ENCODE results near the gene CILP. TPM values are rescaled to one million over a fixed set of nuclear protein-coding genes. Genes with fewer than 3 reads are reported as not detected.
"Not testable (repeated sequence)": the region's sequence is repeated elsewhere in the genome, so short reads cannot be mapped to it uniquely, and the experiment has no call there.

CILP gene
- total and polyA plus RNA-seq, 4 donors = 0.30 to 0.97 (median 0.66) TPM

GRCh38 chr15:65231306-65231705 is 20.0 kb upstream of the CILP start:
- Histone ChIP-seq H3K9me3 (ENCODE audit: control insufficient read depth in 4 of 4, insufficient read depth in 3 of 4, low read length in 3 of 4) (no peaks in the 10 kb centered on the region), H3K27me3 (ENCODE audit: control insufficient read depth in 3 of 3, insufficient read depth in 3 of 3, low read length in 2 of 3) (no peaks in the 10 kb centered on the region), H3K36me3 (ENCODE audit: control insufficient read depth in 4 of 4, insufficient read depth in 4 of 4, low read length in 4 of 4) (no peaks in the 10 kb centered on the region), H3K4me1 (ENCODE audit: control insufficient read depth in 5 of 5, insufficient read depth in 5 of 5, low read length in 5 of 5) (peaks cover 0 to 12% (median 2%) of the 10 kb centered on the region in 5 donors), H3K4me3 (no peak overlapping the region), H3K27ac (ENCODE audit: low read depth in 1 of 2, low read length in 1 of 2) (no peak overlapping the region), H3K9ac (ENCODE audit: insufficient read depth in 1 of 2, low read length in 2 of 2) (no peak overlapping the region)
- ATAC-seq (ENCODE audit: insufficient read depth, low FRiP score) (no peak), DNase-seq (no peak)
- 89 to 92% methylated on average over 10 of the region's 10 CpGs for WGBS, 2 donors
- no peak for TF ChIP-seq CTCF (IDR thresholded peaks at IDR 0.05; ENCODE audit: control extremely low read depth, extremely low read depth)

- WGBS, 2 donors = 72 to 75% methylated on average over 4 of the region's 10 CpGs
- DNase-seq; H3K4me3 ChIP-seq; H3K4me1 ChIP-seq (ENCODE audit: control insufficient read depth in 5 of 5, insufficient read depth in 5 of 5, low read length in 5 of 5); H3K9me3 ChIP-seq (ENCODE audit: control insufficient read depth in 4 of 4, insufficient read depth in 3 of 4, low read length in 3 of 4); H3K9ac ChIP-seq (ENCODE audit: insufficient read depth in 1 of 2, low read length in 2 of 2); ATAC-seq (ENCODE audit: insufficient read depth, low FRiP score); H3K36me3 ChIP-seq (ENCODE audit: control insufficient read depth in 4 of 4, insufficient read depth in 4 of 4, low read length in 4 of 4); H3K27ac ChIP-seq (ENCODE audit: low read depth in 1 of 2, low read length in 1 of 2); H3K27me3 ChIP-seq (ENCODE audit: control insufficient read depth in 3 of 3, insufficient read depth in 3 of 3, low read length in 2 of 3): not testable (repeated sequence)
These were observed 15.6 kb upstream of the CILP start for GRCh38 chr15:65226901-65227300.

GRCh38 chr15:65226221-65226620 is 14.9 kb upstream of the CILP start:
- DNase-seq = no peak
- ATAC-seq (ENCODE audit: insufficient read depth, low FRiP score) = no peak
- H3K36me3 ChIP-seq (ENCODE audit: control insufficient read depth in 4 of 4, insufficient read depth in 4 of 4, low read length in 4 of 4) = no peaks in the 10 kb centered on the region
- whole genome bisulfite sequencing, 2 donors = 91 to 100% methylated on average over 3 of the region's 3 CpGs
- peaks cover 0 to 2% (median 0%) of the 10 kb centered on the region in 5 donors for H3K4me1 ChIP-seq (ENCODE audit: control insufficient read depth in 5 of 5, insufficient read depth in 5 of 5, low read length in 5 of 5)
- H3K9ac ChIP-seq (ENCODE audit: insufficient read depth in 1 of 2, low read length in 2 of 2) = no peak overlapping the region
- H3K9me3 ChIP-seq (ENCODE audit: control insufficient read depth in 4 of 4, insufficient read depth in 3 of 4, low read length in 3 of 4) = peaks cover 0 to 1% (median 0%) of the 10 kb centered on the region in 4 donors
- no peak overlapping the region for H3K27ac ChIP-seq (ENCODE audit: low read depth in 1 of 2, low read length in 1 of 2)
- no peak for TF ChIP-seq CTCF (IDR thresholded peaks at IDR 0.05; ENCODE audit: control extremely low read depth, extremely low read depth)
- no peak overlapping the region for H3K4me3 ChIP-seq
- no peaks in the 10 kb centered on the region for H3K27me3 ChIP-seq (ENCODE audit: control insufficient read depth in 3 of 3, insufficient read depth in 3 of 3, low read length in 2 of 3)

GRCh38 chr15:65223996-65224395 is 12.7 kb upstream of the CILP start:
- H3K4me3 ChIP-seq = no peak overlapping the region
- TF ChIP-seq CTCF (IDR thresholded peaks at IDR 0.05; ENCODE audit: control extremely low read depth, extremely low read depth) = no peak
- peaks cover 0 to 1% (median 0%) of the 10 kb centered on the region in 4 donors for H3K9me3 ChIP-seq (ENCODE audit: control insufficient read depth in 4 of 4, insufficient read depth in 3 of 4, low read length in 3 of 4)
- H3K27ac ChIP-seq (ENCODE audit: low read depth in 1 of 2, low read length in 1 of 2) = no peak overlapping the region
- no peaks in the 10 kb centered on the region for H3K36me3 ChIP-seq (ENCODE audit: control insufficient read depth in 4 of 4, insufficient read depth in 4 of 4, low read length in 4 of 4)
- H3K4me1 ChIP-seq (ENCODE audit: control insufficient read depth in 5 of 5, insufficient read depth in 5 of 5, low read length in 5 of 5) = peaks cover 0 to 2% (median 0%) of the 10 kb centered on the region in 5 donors
- no peaks in the 10 kb centered on the region for H3K27me3 ChIP-seq (ENCODE audit: control insufficient read depth in 3 of 3, insufficient read depth in 3 of 3, low read length in 2 of 3)
- no peak for ATAC-seq (ENCODE audit: insufficient read depth, low FRiP score)
- no peak for DNase-seq
- no peak overlapping the region for H3K9ac ChIP-seq (ENCODE audit: insufficient read depth in 1 of 2, low read length in 2 of 2)
- WGBS, 2 donors = 51 to 77% methylated on average over 6 of the region's 6 CpGs
